IMR-90 (cell line): Measurements from ENCODE around the gene VPS72. TPM values are rescaled to one million over a fixed set of nuclear protein-coding genes. Genes with fewer than 3 reads are reported as not detected.

Experiments
- ATAC-seq: fragments of 200-7000 bp; cut with Tn5 transposase; 2 replicates; pipeline ENCODE4 v1.9.1; 2020; ENCODE audit warnings: low read depth, mild to moderate bottlenecking, moderate library complexity
- BruUV-seq: library from RNA; stranded (reverse); fragments of 400-500 nt; replicated peaks from 2 replicates; lab custom pipeline; 2021; lab: Mats Ljungman, UMichigan
- CTCF ChIA-PET: fragments of 300-600 bp; formaldehyde crosslinking; extraction: SDS; loops from one replicate; lab custom pipeline; 2021; ENCODE audit warnings: antibody characterized with exemption; lab: Yijun Ruan, JAX
- POLR2A ChIA-PET: fragments of 300-600 bp; sonication (Branson Sonifier 250); formaldehyde crosslinking; loops from one replicate; lab custom pipeline; 2022; ENCODE audit warnings: antibody characterized with exemption; ENCODE audit not compliant: unreplicated experiment; lab: Charles Lee
- DNase-seq: peaks from one replicate; pipeline ENCODE4 v3.0.0; 2013
- H2AFZ ChIP-seq: replicated peaks from 2 replicates; pipeline ENCODE3; 2013; ENCODE audit warnings: low read length, mild to moderate bottlenecking; ENCODE audit not compliant: poor library complexity
- H2AK5ac ChIP-seq: 2 replicates; pipeline ENCODE4 v1.6.1; 2013; ENCODE audit warnings: low read depth, low read length, inconsistent platforms
- H2AK9ac ChIP-seq: replicated peaks from 2 replicates; pipeline ENCODE3; 2013; ENCODE audit warnings: mild to moderate bottlenecking, low read depth, low read length, moderate library complexity; ENCODE audit not compliant: poor library complexity
- H2BK120ac ChIP-seq: 2 replicates; pipeline ENCODE4 v1.6.1; 2013; ENCODE audit warnings: low read depth, low read length, inconsistent platforms
- H2BK15ac ChIP-seq: 3 replicates; pipeline ENCODE4 v1.6.1; 2013; ENCODE audit warnings: low read depth, low read length, inconsistent platforms
- H2BK20ac ChIP-seq: 2 replicates; pipeline ENCODE4 v1.6.1; 2013; ENCODE audit warnings: low read depth, mild to moderate bottlenecking, inconsistent platforms, low read length, moderate library complexity
- H2BK5ac ChIP-seq: 2 replicates; pipeline ENCODE4 v1.6.1; 2013; ENCODE audit warnings: mild to moderate bottlenecking, low read depth, low read length, inconsistent platforms; ENCODE audit not compliant: poor library complexity, severe bottlenecking
- H3K14ac ChIP-seq: replicated peaks from 2 replicates; pipeline ENCODE4 v1.6.1; 2013; ENCODE audit warnings: low read depth, low read length, inconsistent platforms
- H3K18ac ChIP-seq: 2 replicates; pipeline ENCODE4 v1.6.1; 2013; ENCODE audit warnings: low read depth, low read length, control low read depth
- H3K23ac ChIP-seq: 2 replicates; pipeline ENCODE4 v1.6.1; 2013; ENCODE audit warnings: low read depth, low read length, inconsistent platforms
- H3K27ac ChIP-seq: 2 replicates; pipeline ENCODE4 v1.5.1; 2013; ENCODE audit warnings: mild to moderate bottlenecking, control low read depth, low read length; ENCODE audit not compliant: insufficient read depth
- H3K27me3 ChIP-seq: 2 replicates; pipeline ENCODE4 v1.6.1; 2013; ENCODE audit warnings: low read length; ENCODE audit not compliant: control insufficient read depth, insufficient read depth
- H3K36me3 ChIP-seq: 2 replicates; pipeline ENCODE4 v1.6.1; 2013; ENCODE audit warnings: low read length, mixed read lengths; ENCODE audit not compliant: control insufficient read depth, insufficient read depth
- H3K4ac ChIP-seq: 2 replicates; pipeline ENCODE4 v1.6.1; 2013; ENCODE audit warnings: low read depth, low read length, inconsistent platforms
- H3K4me1 ChIP-seq: 2 replicates; pipeline ENCODE4 v1.6.1; 2013; ENCODE audit warnings: low read length, mixed read lengths; ENCODE audit not compliant: control insufficient read depth, insufficient read depth
- H3K4me2 ChIP-seq: 2 replicates; pipeline ENCODE4 v1.6.1; 2013; ENCODE audit warnings: low read depth, mild to moderate bottlenecking, control low read depth, low read length, moderate library complexity
- H3K4me3 ChIP-seq: 2 replicates; pipeline ENCODE4 v1.5.1; 2013; ENCODE audit warnings: low read depth, mild to moderate bottlenecking, control low read depth, low read length, moderate library complexity; ENCODE audit not compliant: insufficient read depth
- H3K56ac ChIP-seq: 2 replicates; pipeline ENCODE4 v1.6.1; 2013; ENCODE audit warnings: low read length, inconsistent platforms; ENCODE audit not compliant: insufficient read depth; ENCODE audit errors: extremely low read depth
- H3K79me1 ChIP-seq, 2 experiments: 2 replicates each; pipeline ENCODE4 v1.6.1; 2013; ENCODE audit warnings: low read length in 2 of 2, inconsistent platforms in 1 of 2, low read depth in 1 of 2
- H3K9ac ChIP-seq: 2 replicates; pipeline ENCODE4 v1.6.1; 2013; ENCODE audit warnings: low read depth, low read length, control low read depth
- H3K9me1 ChIP-seq: 2 replicates; pipeline ENCODE4 v1.6.1; 2013; ENCODE audit warnings: low read length, inconsistent platforms; ENCODE audit not compliant: insufficient read depth
- H3K9me3 ChIP-seq: 2 replicates; pipeline ENCODE4 v1.6.1; 2013; ENCODE audit warnings: low read length; ENCODE audit not compliant: control insufficient read depth, insufficient read depth
- H4K20me1 ChIP-seq: 2 replicates; pipeline ENCODE4 v1.6.1; 2013; ENCODE audit warnings: low read length, inconsistent platforms; ENCODE audit not compliant: insufficient read depth
- H4K5ac ChIP-seq: 2 replicates; pipeline ENCODE4 v1.6.1; 2013; ENCODE audit warnings: mild to moderate bottlenecking, low read depth, low read length, control low read depth
- H4K8ac ChIP-seq, 2 experiments: 2 replicates each; pipeline ENCODE4 v1.6.1; 2013; ENCODE audit warnings: low read depth in 2 of 2, low read length in 2 of 2, control low read depth in 1 of 2, inconsistent platforms in 1 of 2
- H4K91ac ChIP-seq: 2 replicates; pipeline ENCODE4 v1.6.1; 2013; ENCODE audit warnings: low read depth, low read length, inconsistent platforms; ENCODE audit not compliant: insufficient read depth
- CEBPB ChIP-seq: IDR thresholded peaks from 2 replicates; pipeline ENCODE4 v1.6.1; 2012; ENCODE audit warnings: low read depth, low read length, improper control_type of control experiment
- CHD1 ChIP-seq: IDR thresholded peaks from 2 replicates; pipeline ENCODE4 v1.6.1; 2012; ENCODE audit warnings: low read depth, low read length, improper control_type of control experiment
- FOS ChIP-seq: fragments of 150-350 bp; IDR thresholded peaks from 2 replicates; pipeline ENCODE4 v1.6.1; 2016; ENCODE audit warnings: low read depth, low read length
- MAZ ChIP-seq: IDR thresholded peaks from 2 replicates; pipeline ENCODE4 v1.6.1; 2012; ENCODE audit warnings: low read depth, mild to moderate bottlenecking, low read length, improper control_type of control experiment, moderate library complexity, borderline replicate concordance
- MXI1 ChIP-seq: IDR thresholded peaks from 2 replicates; pipeline ENCODE4 v1.6.1; 2012; ENCODE audit warnings: low read depth, mild to moderate bottlenecking, low read length, moderate library complexity, borderline replicate concordance
- NFE2L2 ChIP-seq: fragments of 150-350 bp; IDR thresholded peaks from 2 replicates; pipeline ENCODE4 v1.6.1; 2016; ENCODE audit warnings: low read depth, mild to moderate bottlenecking, low read length
- POLR2A ChIP-seq: IDR thresholded peaks from 2 replicates; pipeline ENCODE4 v1.6.1; 2012; ENCODE audit warnings: mild to moderate bottlenecking, low read depth, low read length
- RAD21 ChIP-seq: IDR thresholded peaks from 2 replicates; pipeline ENCODE4 v1.6.1; 2012; ENCODE audit warnings: low read length, improper control_type of control experiment
- RCOR1 ChIP-seq: IDR thresholded peaks from 2 replicates; pipeline ENCODE4 v1.6.1; 2012; ENCODE audit warnings: mild to moderate bottlenecking, low read length, improper control_type of control experiment; ENCODE audit not compliant: insufficient replicate concordance
- RFX5 ChIP-seq: IDR thresholded peaks from 2 replicates; pipeline ENCODE4 v1.8.0; 2012; ENCODE audit warnings: low read depth, mild to moderate bottlenecking, low read length, moderate library complexity
- WGBS, 2 experiments: methylation state at CpG; one replicate each; pipeline versions ENCODE4 v1.1.5 to v1.1.7; 2013; ENCODE audit warnings: missing lambda C conversion rate in 2 of 2; ENCODE audit not compliant: insufficient read length in 1 of 2; ENCODE audit errors: extremely low coverage in 2 of 2; 5-methylcytosine and 5-hydroxymethylcytosine counted together
- dilution Hi-C: fragments of 300-500 bp; cut with HindIII; formaldehyde crosslinking; loops from one replicate; pipeline ENCODE4 v1.14.3; 2018; ENCODE audit warnings: low sequenced_read_pairs; ENCODE audit not compliant: unreplicated experiment
- in situ Hi-C: fragments of 300-500 bp; cut with MboI; formaldehyde crosslinking; loops from 3 replicates; pipeline ENCODE4 v1.14.3; 2019; ENCODE audit warnings: low sequenced_read_pairs, inconsistent platforms, mixed read lengths
- intact Hi-C: fragments of 100-400 bp; cut with micrococcal nuclease; formaldehyde crosslinking; loops from 2 replicates; pipeline ENCODE4 v1.10.0; 2022
- polyA plus RNA-seq, 3 experiments: library from polyadenylated mRNA; depleted of rRNA; stranded (reverse); fragments of >200 nt; gene quantifications; 2 replicates each; pipeline ENCODE4 v1.2.3, GENCODE V29; 2012; ENCODE audit warnings: low replicate concordance in 1 of 3
- total RNA-seq: library from RNA; depleted of rRNA; stranded (reverse); fragments of >200 nt; gene quantifications from 2 replicates; pipeline ENCODE4 v1.2.3, GENCODE V29; 2012
- TF ChIP-seq, protein P1 (sequence below): fragments of 150-350 bp; IDR thresholded peaks from 2 replicates; pipeline ENCODE4 v1.6.1; 2016; ENCODE audit warnings: low read depth, mild to moderate bottlenecking, low read length, moderate library complexity, borderline replicate concordance
- TF ChIP-seq, protein P2 (sequence below): conservative IDR thresholded peaks from 2 replicates; pipeline ENCODE4 v1.5.1; 2012; ENCODE audit warnings: mild to moderate bottlenecking, low read depth, low read length, improper control_type of control experiment
- TF ChIP-seq, protein P3 (sequence below): fragments of 150-350 bp; IDR thresholded peaks from 2 replicates; pipeline ENCODE4 v1.6.1; 2017; ENCODE audit warnings: mild to moderate bottlenecking, antibody characterized with exemption, low read length, low read depth

VPS72 gene
- total and polyA plus RNA-seq, 2 of the 4 experiments (the other 2 are of a cell fraction): 51.3 to 62.3 TPM

DNA sequence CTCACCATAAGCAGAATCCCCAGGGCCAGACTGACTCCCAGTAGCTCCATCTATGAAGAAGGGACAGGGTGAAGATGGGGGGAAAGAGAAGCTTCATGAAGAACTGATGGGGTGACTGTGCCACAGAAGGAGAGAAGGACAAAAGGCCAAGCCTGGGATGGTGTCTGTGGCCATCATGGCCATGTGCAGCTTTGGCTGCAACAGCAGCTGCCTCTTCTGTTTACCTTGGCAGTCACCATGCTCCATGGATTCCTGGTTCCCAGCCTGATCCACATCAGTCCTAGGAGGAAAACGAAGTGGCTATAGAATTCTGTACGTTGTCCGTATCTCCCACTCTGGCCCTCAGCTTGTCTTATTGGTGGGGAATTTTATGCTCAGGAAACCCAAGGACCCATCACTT, 55.6 kb downstream of the VPS72 start:
- intact Hi-C loops: no loop called here
- Histone ChIP-seq H3K14ac (no peak overlapping the region), H3K9ac (no peak overlapping the region), H3K27ac (no peak overlapping the region), H3K23ac (no peak overlapping the region), H4K8ac (no peak overlapping the region), H3K79me1 (no peaks in the 10 kb centered on the region), H3K9me1 (no peaks in the 10 kb centered on the region), H3K36me3 (peaks cover 9% of the 10 kb centered on the region; the same call in 1 of the 2 replicates), H2AK5ac (no peak overlapping the region), H3K4me3 (no peak overlapping the region), H3K27me3 (peaks cover 9% of the 10 kb centered on the region), H2AK9ac (peak overlapping the region; percentile 38), H2BK20ac (no peak overlapping the region), H3K4me1 (no peaks in the 10 kb centered on the region), H2BK15ac (no peak overlapping the region), H3K4me2 (no peak overlapping the region), H2BK5ac (no peak overlapping the region), H4K20me1 (no peaks in the 10 kb centered on the region), H2BK120ac (no peak overlapping the region), H3K18ac (no peak overlapping the region), H4K91ac (no peak overlapping the region), H2AFZ (no peak overlapping the region), H3K56ac (no peak overlapping the region), H3K4ac (no peak overlapping the region), H3K9me3 (no peaks in the 10 kb centered on the region), H4K5ac (no peak overlapping the region)
- BruUV-seq: no TSS peak
- no peak for ATAC-seq
- dilution Hi-C loops: no loop called here
- DNase-seq: no peak
- in situ Hi-C loops: no loop called here
- CTCF ChIA-PET: no interaction called here
- TF ChIP-seq FOS (no peak), CHD1 (no peak), NFE2L2 (no peak), RAD21 (no peak), MXI1 (no peak), CEBPB (no peak), MAZ (no peak), POLR2A (no peak), RCOR1 (no peak), RFX5 (no peak)
- TF ChIP-seq, protein P1, sequence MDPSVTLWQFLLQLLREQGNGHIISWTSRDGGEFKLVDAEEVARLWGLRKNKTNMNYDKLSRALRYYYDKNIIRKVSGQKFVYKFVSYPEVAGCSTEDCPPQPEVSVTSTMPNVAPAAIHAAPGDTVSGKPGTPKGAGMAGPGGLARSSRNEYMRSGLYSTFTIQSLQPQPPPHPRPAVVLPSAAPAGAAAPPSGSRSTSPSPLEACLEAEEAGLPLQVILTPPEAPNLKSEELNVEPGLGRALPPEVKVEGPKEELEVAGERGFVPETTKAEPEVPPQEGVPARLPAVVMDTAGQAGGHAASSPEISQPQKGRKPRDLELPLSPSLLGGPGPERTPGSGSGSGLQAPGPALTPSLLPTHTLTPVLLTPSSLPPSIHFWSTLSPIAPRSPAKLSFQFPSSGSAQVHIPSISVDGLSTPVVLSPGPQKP: no peak
- TF ChIP-seq, protein P2, sequence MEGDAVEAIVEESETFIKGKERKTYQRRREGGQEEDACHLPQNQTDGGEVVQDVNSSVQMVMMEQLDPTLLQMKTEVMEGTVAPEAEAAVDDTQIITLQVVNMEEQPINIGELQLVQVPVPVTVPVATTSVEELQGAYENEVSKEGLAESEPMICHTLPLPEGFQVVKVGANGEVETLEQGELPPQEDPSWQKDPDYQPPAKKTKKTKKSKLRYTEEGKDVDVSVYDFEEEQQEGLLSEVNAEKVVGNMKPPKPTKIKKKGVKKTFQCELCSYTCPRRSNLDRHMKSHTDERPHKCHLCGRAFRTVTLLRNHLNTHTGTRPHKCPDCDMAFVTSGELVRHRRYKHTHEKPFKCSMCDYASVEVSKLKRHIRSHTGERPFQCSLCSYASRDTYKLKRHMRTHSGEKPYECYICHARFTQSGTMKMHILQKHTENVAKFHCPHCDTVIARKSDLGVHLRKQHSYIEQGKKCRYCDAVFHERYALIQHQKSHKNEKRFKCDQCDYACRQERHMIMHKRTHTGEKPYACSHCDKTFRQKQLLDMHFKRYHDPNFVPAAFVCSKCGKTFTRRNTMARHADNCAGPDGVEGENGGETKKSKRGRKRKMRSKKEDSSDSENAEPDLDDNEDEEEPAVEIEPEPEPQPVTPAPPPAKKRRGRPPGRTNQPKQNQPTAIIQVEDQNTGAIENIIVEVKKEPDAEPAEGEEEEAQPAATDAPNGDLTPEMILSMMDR: no peak
- TF ChIP-seq, protein P3, sequence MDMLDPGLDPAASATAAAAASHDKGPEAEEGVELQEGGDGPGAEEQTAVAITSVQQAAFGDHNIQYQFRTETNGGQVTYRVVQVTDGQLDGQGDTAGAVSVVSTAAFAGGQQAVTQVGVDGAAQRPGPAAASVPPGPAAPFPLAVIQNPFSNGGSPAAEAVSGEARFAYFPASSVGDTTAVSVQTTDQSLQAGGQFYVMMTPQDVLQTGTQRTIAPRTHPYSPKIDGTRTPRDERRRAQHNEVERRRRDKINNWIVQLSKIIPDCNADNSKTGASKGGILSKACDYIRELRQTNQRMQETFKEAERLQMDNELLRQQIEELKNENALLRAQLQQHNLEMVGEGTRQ: no peak
- no CpG with 5 or more reads among the region's 3 CpGs for WGBS, 2 experiments
- POLR2A ChIA-PET: no interaction called here
